OCI-LY7 (cell line): ENCODE data around the gene CUBN.

Source experiments
- CTCF ChIP-seq: fragments of 200-600 bp; sonication (generic); conservative IDR thresholded peaks from 2 replicates; pipeline ENCODE4 v1.5.1; 2014; ENCODE audit warnings: mild to moderate bottlenecking, antibody characterized with exemption, low read length, moderate library complexity, mixed read lengths
- EZH2phosphoT487 ChIP-seq: fragments of 200-600 bp; sonication (generic); IDR thresholded peaks from 2 replicates; pipeline ENCODE4 v1.6.1; 2018; ENCODE audit warnings: low read depth, borderline replicate concordance, mild to moderate bottlenecking, mixed run types, antibody characterized with exemption, low read length, moderate library complexity, mixed read lengths

- TF ChIP-seq CTCF (no peak), EZH2phosphoT487 (no peak)
These were observed 13.9 kb downstream of the CUBN start for GRCh38 chr10:17115683-17116082.
